Parathyroid adenoma (tissue), 2 donors: Measurements from ENCODE around the gene AMDHD2.

Experiments used
- H2AFZ ChIP-seq: fragments of 300-600 bp; sonication (generic); one replicate; pipeline ENCODE4 v1.7.0; 2017; ENCODE audit warnings: antibody characterized with exemption, mild to moderate bottlenecking
- H3K27ac ChIP-seq: fragments of 300-600 bp; sonication (generic); one replicate; pipeline ENCODE4 v1.7.0; 2017
- H3K27me3 ChIP-seq: fragments of 300-600 bp; sonication (generic); one replicate; pipeline ENCODE4 v1.7.0; 2017; ENCODE audit warnings: low read length; ENCODE audit not compliant: control insufficient read depth, insufficient read depth
- H3K36me3 ChIP-seq: fragments of 300-600 bp; sonication (generic); one replicate; pipeline ENCODE4 v1.7.0; 2017; ENCODE audit warnings: low read length; ENCODE audit not compliant: control insufficient read depth, insufficient read depth
- H3K4me1 ChIP-seq: fragments of 300-600 bp; sonication (generic); one replicate; pipeline ENCODE4 v1.7.0; 2017; ENCODE audit warnings: control low read depth
- H3K4me2 ChIP-seq: fragments of 300-600 bp; sonication (generic); one replicate; pipeline ENCODE4 v1.7.0; 2017; ENCODE audit warnings: low read length
- H3K4me3 ChIP-seq: fragments of 300-600 bp; sonication (generic); one replicate; pipeline ENCODE4 v1.7.0; 2017; ENCODE audit warnings: low read depth, low read length
- H3K79me2 ChIP-seq: fragments of 300-600 bp; sonication (generic); one replicate; pipeline ENCODE4 v1.7.0; 2017; ENCODE audit warnings: control low read depth
- H3K9ac ChIP-seq: fragments of 300-600 bp; sonication (generic); one replicate; pipeline ENCODE4 v1.7.0; 2017; ENCODE audit warnings: mild to moderate bottlenecking
- H3K9me3 ChIP-seq: fragments of 300-600 bp; sonication (generic); one replicate; pipeline ENCODE4 v1.7.0; 2017; ENCODE audit warnings: low read length; ENCODE audit not compliant: control insufficient read depth
- TF ChIP-seq, protein P1 (sequence below): fragments of 300-600 bp; sonication (generic); IDR thresholded peaks from one replicate; pipeline ENCODE4 v1.7.0; 2017; ENCODE audit warnings: antibody characterized with exemption, mild to moderate bottlenecking
- donor health status: primary hyperparathyroidism.

Gene AMDHD2

DNA sequence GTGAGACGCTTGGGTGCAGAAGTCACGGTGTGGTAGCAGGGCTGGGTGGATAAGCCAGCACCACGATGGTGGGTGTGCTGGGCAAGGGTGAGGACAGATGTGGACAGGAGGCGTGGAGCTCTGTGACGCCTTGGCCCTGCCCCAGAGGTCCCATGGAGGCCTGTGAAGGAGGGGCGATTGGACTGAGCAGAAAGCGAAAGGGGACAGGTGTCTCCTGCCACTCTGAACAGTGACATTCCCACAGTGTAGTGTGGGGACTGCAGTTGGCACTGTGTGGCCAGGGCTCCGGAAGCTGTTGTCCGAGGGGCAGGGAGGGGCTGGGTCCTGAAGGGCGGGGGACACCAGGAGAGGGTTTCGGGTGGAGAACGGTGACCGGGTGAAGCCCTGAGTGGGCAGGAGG, 37.9 kb upstream of the AMDHD2 start:
- no peak overlapping the region for H3K4me3 ChIP-seq
- TF ChIP-seq, protein P1, sequence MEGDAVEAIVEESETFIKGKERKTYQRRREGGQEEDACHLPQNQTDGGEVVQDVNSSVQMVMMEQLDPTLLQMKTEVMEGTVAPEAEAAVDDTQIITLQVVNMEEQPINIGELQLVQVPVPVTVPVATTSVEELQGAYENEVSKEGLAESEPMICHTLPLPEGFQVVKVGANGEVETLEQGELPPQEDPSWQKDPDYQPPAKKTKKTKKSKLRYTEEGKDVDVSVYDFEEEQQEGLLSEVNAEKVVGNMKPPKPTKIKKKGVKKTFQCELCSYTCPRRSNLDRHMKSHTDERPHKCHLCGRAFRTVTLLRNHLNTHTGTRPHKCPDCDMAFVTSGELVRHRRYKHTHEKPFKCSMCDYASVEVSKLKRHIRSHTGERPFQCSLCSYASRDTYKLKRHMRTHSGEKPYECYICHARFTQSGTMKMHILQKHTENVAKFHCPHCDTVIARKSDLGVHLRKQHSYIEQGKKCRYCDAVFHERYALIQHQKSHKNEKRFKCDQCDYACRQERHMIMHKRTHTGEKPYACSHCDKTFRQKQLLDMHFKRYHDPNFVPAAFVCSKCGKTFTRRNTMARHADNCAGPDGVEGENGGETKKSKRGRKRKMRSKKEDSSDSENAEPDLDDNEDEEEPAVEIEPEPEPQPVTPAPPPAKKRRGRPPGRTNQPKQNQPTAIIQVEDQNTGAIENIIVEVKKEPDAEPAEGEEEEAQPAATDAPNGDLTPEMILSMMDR, result no peak

DNA sequence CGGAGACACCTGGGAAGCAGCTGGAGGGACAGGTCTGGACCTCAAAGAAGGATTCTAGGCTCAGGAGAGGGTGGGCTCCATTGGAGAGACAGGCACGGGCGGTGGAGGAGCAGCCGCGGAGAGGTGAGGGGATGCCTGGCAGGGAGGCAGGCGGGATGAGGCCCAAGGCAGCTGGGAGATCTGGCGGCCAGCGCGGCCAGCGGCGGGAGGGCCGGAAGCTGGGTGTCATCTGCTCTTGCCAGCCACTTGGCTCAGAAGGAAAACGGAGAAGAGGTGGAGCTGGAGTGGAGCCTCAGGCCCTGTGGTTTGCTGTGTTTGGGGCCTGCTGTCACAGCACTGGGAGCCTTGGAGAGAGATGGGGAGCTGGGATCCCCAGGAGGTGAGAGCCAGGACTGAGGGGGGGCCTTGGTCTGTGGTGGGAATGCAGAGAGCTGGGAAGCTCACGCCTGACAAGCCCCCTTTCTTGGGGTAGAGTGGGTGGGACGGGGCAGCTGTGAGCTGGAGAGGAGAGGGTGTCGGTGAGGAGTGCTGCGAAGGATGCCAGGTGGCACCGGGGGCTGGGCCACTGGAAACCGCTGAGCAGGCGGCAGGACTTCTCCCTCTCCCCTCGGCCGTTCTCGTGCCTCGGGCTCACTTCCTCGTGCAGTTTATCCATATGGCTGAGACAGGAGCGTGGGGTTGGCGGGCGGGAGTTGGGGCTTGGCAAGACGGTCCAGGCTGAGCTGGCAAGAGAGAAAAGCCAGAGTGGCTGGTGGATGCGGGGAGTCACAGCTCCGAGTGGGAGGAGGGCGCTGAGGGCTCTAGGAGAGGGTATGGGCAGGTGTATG, 37.2 kb upstream of the AMDHD2 start:
- Histone ChIP-seq H3K9me3 (no peaks in the 10 kb centered on the region), H3K4me3 (no peak overlapping the region), H3K27me3 (no peaks in the 10 kb centered on the region), H2AFZ (no peak overlapping the region), H3K4me2 (no peak overlapping the region), H3K27ac (no peak overlapping the region), H3K9ac (no peak overlapping the region), H3K36me3 (no peaks in the 10 kb centered on the region), H3K4me1 (no peaks in the 10 kb centered on the region), H3K79me2 (peaks cover 2% of the 10 kb centered on the region)
- TF ChIP-seq, protein P1, result no peak

More for the DNA sequence above, 37.9 kb upstream of the AMDHD2 start:
- H3K9me3 ChIP-seq, result no peaks in the 10 kb centered on the region
- no peaks in the 10 kb centered on the region for H3K4me1 ChIP-seq
- H2AFZ ChIP-seq, result no peak overlapping the region
- H3K9ac ChIP-seq, result no peak overlapping the region
- H3K4me2 ChIP-seq, result no peak overlapping the region
- peaks cover 2% of the 10 kb centered on the region for H3K79me2 ChIP-seq
- H3K36me3 ChIP-seq, result no peaks in the 10 kb centered on the region
- H3K27me3 ChIP-seq, result no peaks in the 10 kb centered on the region
- H3K27ac ChIP-seq, result no peak overlapping the region

DNA sequence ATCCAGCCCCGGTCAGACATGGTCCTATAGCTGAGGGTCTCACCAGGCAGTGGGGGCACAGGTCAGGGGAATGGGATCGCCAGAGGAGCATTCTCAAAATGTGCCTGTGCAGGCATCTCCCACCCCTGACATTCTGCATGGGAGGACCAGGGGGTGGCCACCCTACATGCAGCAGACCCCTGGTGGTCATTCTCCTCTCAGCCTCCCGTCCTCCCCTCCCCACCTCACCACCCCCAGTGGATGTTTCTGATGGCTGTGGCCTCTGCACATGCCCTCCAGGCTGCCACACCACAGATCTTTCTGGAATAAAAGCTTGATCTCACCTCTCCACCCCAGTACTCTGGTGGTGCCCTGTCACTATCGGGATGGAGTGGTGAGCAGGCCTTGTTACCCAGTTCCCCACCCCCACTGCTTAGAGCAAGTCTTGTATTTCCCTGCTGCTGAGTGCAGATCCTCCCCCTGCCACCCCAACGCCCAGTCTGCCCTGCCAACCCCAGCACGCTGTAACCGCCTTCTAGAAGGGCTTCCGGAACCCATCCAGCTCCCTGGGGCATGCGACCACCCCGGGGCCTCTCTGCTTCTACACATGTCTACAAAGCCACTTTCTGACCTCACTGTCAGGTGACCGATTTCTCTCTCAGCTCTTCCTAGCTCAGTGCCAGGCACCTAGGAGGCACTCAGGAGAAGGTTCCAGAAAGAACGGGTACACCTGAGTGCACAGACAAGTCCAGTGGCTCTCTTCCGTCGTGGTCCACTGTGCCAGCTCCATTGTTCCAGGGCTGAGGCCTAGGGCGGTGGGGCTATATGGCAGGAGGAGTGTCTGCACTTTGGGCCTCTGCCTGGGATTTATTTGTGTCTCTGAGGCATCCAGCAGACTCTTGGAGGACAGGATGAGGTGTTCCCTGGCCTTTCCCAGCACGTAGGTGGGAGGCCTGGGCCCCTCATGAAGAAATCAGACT, 36.0 kb upstream of the AMDHD2 start:
- H3K4me2 ChIP-seq, result no peak overlapping the region
- no peaks in the 10 kb centered on the region for H3K36me3 ChIP-seq
- H2AFZ ChIP-seq, result no peak overlapping the region
- no peak overlapping the region for H3K4me3 ChIP-seq
- H3K27ac ChIP-seq, result no peak overlapping the region
- TF ChIP-seq, protein P1, result no peak
- no peaks in the 10 kb centered on the region for H3K9me3 ChIP-seq
- H3K9ac ChIP-seq, result no peak overlapping the region
- no peaks in the 10 kb centered on the region for H3K4me1 ChIP-seq
- no peaks in the 10 kb centered on the region for H3K27me3 ChIP-seq
- H3K79me2 ChIP-seq, result peaks cover 8% of the 10 kb centered on the region

DNA sequence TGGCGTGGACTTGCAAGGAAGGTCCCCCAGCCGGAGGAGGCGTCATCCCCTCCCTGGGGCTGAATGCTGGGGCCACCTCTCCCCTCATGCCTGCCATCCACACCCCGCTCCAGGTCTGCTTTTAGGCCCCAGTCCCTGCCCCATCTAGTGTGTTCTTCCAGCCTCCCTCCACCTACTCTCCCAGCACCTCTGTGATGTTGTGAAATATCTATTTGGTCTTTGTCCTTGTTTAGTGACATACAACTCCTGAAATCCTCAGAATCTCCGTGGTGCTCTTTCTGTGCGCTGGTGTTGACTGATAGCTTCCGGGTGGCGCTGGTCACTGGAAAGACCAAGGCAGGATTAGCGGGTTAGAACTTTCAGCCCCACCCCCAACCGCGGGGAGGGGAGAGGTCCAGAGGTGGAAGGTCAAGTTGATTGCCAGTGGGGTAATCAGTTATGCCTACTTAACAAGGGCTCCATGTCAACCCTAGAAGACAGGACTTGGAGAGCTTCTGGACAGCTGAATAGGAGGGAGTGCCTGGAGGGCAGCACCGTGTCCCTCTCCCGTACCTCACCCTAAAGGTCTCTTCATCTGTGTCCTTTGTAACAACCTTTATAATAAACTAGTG, 35.2 kb upstream of the AMDHD2 start:
- Histone ChIP-seq H3K9ac (no peak overlapping the region), H3K4me2 (no peak overlapping the region), H3K27ac (no peak overlapping the region), H3K27me3 (no peaks in the 10 kb centered on the region), H2AFZ (no peak overlapping the region), H3K4me3 (no peak overlapping the region), H3K9me3 (no peaks in the 10 kb centered on the region), H3K36me3 (no peaks in the 10 kb centered on the region), H3K79me2 (peaks cover 10% of the 10 kb centered on the region), H3K4me1 (no peaks in the 10 kb centered on the region)
- TF ChIP-seq, protein P1, result no peak
